GM19240 (cell line): ENCODE data around the gene E2F3.

Experiments
- DNase-seq: peaks from one replicate; pipeline ENCODE4 v3.0.0; 2011; ENCODE audit warnings: low spot score; ENCODE audit not compliant: insufficient read length

Gene E2F3

DNA sequence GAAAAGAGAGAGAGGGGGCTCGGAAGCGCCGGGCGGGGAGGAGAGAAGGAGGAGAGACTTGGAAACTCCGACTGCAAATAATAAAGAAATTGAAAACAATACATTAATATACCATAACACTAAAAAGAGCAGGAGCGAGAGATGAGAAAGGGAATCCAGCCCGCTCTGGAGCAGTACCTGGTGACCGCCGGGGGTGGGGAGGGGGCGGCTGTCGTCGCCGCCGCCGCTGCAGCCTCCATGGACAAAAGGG is 338 bp downstream of the E2F3 start:
- DNase-seq = no peak

GRCh38 chr6:20402342-20403069 is 827 bp downstream of the E2F3 start:
- DNase-seq = no peak

DNA sequence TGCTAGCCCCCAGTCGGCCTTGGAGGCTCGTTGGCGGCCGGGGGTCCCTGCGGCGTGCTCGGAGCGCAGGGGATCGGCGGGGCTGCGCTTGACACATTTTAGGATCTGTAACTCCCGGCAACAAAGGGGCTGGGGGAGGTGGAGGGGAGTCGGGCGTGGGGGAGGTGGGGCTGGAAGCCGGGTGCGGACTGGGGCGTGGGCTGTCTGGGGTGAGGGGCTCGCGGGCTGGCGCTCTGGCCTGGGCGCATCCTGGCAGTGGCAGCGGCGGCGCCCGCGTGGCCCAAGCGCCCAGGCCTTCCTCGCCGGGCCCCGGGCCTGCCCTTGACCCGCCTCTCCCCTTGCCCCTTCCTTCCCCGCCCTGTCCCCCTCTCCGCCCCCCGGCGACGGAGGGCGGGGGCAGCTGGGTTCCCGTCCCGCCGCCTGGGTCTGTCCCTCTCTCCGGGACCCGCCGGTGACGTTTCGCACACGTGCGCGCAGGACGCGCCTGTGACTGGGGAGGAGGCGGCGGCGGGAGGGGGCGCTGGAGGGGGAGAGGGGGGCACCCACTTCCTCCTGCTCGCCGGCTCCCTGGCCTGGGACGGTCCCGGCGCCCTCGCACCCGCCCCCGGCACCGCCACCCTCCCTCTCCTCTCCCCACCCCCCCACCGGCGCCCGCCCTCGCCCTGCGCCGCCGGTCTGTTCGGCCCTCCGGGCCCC is 1.5 kb downstream of the E2F3 start:
- DNase-seq = no peak

DNA sequence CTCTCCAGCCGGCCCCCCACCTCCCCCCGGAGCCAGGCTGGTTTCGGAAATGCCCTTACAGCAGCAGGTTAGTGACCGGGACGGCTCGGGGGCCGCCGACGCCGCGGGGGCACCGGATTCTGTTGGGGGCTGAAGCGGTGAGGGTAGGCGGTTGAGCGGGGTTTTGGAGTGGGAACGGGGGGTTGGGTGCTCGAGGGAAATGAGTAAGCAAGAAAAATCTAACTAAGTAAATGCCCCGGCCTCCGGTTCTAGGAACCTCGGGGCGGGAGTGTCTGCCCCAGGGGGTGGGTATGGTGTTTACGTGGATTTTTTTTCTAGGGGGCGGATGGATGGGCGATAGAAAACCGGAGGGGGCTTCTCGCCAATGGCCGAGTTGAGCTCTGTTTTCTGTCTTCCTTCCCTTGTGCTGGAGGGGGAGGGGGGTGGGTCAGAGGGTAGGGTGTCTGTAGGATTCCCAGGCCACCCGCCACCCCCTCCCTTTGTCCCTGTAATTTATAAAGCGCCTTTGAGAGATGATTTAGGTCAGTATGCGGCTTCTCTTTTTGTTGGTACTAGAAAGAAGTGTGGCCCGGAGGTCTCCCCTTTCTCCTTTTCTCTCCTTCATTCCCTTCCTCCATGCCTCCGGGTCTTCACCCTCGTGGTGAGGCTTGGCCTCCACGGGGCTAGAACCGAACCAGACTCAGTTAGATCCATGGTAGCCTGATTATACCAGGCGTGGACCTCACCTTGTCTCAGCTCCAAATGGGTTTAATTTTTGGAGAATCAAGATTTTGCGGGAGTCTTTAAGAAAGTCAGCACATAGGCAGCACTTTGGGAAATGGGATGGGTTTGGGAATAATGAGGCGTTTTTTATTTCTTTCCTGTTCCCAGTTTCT is 2.3 kb downstream of the E2F3 start:
- DNase-seq = no peak

- no peak for DNase-seq
Observed at GRCh38 chr6:20404641-20405032, 3.0 kb downstream of the E2F3 start.

- DNase-seq = no peak
Observed at GRCh38 chr6:20408851-20409250, 7.2 kb downstream of the E2F3 start.

DNA sequence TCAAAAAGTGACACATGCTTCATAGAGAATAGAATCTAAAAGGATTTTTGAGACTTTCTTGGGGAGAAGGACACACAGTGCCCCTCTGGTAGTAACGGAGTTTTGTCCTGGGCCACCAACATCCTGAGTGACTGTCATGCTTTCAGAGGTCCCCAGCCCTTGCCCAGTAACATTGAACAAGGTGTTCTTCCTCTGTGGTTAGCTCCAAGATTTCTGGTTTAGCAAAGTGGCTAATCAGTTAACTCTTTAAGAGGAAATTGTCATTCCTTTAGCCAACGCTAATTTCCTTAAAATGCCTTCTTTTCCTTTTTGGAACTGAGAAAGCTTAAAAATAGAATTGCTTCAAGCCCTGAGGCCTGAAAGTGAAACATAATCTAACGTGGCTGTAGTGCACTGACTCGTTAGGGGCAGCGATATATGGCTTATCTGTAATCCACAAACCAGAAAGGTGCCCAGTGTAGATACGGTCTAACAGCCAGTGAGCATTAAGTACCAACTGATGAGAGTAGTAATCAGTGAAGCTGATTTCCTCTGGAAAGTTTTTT is 7.8 kb downstream of the E2F3 start:
- DNase-seq = no peak

DNA sequence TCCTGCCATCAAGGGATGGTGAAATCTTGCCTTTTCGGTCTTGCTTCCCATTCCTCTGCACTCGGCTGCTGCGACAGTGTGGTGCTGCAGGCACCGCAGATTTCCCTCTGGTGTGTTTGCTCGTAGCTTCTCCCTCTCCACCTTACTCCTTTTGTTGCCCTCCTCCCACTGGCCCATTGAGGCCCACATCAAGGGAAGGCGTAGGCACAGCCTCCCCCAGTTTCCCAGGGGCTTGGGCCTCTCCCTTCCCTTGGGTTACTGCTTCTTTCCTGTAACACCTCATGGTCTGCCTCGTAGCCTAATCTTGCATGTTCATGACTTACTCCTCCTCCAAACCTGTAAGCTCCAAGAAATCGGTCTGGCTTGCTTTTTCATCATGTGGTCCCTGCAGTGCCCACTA is 9.9 kb downstream of the E2F3 start:
- DNase-seq = no peak

- no peak for DNase-seq
Observed at GRCh38 chr6:20411953-20412681, 10.4 kb downstream of the E2F3 start.

GRCh38 chr6:20412682-20413073 is 11.0 kb downstream of the E2F3 start:
- no peak for DNase-seq

DNA sequence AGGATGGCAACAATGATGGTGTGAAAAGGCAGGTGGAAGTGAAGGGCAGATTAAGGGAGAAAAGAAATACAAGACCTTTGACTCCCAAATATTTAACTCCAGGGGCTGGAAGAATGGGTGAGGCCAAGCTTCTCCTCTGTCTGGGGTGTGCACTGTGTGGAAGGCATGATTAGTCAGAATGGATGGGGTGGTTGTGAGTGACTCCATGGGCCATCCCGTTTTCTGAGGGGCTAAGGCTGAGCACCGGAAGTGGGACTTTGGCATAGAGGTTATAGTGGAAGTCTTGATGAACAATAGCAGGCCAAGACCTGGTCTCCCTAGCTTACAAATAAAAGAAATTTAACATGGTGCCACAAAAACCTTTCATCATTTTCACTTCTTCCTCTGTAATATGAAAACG is 12.1 kb downstream of the E2F3 start:
- no peak for DNase-seq

GRCh38 chr6:20414711-20415110 is 13.0 kb downstream of the E2F3 start:
- no peak for DNase-seq

- no peak for DNase-seq
Observed at GRCh38 chr6:20415304-20415703, 13.6 kb downstream of the E2F3 start.

DNA sequence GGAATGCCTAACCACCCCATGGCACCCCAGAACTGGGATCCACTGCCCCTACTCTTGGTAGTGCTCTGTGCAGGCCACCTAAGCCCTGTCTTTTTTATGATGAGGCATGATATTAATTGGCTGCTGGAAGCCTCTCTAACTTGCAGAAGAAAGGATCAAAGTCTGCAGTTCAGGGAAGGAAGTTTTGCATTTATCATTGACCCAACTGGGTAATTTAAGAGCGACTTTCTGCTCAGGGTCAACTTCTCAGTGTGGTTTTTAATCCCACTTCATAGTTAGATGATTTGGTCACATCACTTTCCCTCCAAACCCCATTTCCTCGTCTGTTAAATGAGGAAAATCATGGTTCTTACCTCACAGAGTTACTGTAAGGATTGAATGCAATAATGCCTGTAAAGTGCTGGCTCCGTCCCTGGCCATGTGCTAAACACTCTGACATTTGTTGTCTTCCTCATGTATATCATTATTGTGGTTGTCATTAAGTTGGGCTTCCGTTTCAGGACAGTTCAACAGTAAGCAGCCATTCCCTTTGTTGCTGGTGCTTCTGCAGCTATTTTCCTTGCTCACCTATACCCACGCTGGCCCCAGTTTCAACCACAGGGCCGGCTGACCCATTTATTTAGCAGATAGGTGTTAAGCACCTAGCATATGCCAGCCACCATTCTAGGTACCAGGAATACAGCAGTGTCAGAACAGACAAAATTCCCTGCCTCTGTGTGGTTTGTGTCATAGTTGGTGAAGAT is 14.2 kb downstream of the E2F3 start:
- DNase-seq = no peak

DNA sequence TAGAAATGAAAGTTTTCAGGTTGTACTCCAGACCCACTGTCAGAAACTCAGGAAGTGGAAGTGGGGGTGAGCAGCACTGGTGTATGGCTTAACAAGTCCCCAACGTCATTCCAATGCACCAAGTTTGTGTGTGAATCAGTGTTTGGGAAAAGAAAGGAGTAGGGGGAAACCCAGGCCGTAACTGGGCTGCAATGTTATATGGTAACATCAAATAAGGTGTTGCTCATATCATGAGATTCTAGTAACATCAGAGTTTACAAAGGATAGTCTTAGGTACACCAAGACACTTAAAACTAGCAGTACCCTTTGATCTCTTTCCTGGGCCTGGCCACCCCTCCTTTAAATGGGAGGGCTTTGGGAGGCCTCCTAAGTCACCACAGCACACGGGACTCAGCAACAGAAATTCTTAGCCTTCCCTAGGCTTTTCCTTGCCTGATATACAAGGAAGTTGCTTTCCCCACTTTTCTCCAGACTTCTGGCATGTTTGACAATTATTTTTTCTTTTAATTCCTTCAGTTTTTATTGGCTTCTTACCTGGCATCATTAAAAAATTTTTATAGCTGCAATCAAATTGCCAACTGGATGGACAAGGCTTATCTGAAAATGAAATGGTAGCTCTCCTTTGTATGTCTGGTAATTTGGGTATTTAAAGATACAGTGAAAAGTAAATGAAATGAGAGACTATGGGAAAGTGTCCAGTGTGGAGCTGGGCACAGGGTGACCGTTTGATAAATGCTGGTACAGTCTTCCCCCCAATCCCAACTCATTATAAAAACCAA is 15.1 kb downstream of the E2F3 start:
- DNase-seq = no peak

DNA sequence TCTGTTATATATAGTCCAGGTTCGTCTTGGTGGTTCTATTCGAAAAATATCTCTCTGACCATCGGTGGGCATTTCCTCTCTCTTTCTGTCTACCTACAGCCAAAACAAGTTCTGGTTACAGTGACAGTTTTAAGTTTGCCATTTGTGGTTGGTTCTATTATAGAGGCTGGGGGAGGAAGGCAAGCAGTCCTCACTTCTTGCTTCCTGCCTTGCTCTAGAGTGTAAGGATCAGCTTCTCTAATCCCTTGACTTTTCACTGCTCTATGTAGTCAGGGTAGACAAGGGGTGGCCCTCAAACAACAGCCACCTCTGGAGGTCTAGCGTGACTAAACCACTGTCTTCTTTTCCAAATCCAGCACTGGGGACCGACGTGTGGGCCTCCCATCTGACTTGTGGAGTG is 16.1 kb downstream of the E2F3 start:
- DNase-seq = no peak

DNA sequence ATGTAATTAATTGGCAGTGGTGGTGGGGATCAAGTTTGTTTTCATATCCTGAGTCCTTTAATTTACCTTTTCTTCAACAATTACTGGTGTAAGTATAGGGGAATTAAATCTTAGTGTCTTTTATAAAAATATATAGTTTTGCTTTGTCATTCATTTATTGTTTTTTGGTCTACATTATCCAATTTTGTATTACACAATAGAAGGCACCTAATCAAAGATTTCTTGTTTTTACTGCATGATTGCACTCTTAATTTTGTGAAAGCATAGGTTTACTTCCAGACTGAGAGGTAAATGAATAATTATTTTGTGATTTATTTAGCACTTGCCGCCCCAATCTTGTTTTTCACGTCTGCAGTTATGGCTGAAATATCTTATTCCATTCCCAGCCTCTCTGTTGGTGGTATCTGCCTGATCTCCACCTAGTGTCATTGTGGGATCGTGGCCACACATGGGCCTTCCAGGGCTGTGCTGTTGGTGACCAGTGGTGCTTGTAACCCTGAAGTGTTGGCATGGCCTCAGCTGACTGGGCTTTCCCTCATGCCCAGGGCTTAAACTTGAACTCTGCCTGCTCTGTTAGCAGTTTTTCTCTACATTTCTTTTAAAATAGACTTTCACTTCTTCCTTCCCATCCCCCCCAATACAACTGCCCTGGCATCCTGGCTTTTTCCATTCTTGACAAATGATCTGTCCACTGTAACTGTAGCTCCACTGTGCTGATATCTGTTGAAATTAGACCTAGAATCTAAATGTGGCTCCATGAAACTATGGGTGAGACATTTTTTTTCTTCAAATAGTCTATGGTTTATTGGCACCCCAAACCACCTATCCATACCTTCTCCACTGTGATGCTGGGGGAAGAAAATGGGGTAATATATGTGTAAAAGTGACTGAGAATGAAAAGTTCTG is 24.8 kb downstream of the E2F3 start:
- no peak for DNase-seq

GRCh38 chr6:20427856-20428255 is 26.2 kb downstream of the E2F3 start:
- DNase-seq = peak; percentile 23

- DNase-seq = no peak
Observed at GRCh38 chr6:20432692-20433091, 31.0 kb downstream of the E2F3 start.
